Measurements from ENCODE around the gene PRM1.

DNA sequence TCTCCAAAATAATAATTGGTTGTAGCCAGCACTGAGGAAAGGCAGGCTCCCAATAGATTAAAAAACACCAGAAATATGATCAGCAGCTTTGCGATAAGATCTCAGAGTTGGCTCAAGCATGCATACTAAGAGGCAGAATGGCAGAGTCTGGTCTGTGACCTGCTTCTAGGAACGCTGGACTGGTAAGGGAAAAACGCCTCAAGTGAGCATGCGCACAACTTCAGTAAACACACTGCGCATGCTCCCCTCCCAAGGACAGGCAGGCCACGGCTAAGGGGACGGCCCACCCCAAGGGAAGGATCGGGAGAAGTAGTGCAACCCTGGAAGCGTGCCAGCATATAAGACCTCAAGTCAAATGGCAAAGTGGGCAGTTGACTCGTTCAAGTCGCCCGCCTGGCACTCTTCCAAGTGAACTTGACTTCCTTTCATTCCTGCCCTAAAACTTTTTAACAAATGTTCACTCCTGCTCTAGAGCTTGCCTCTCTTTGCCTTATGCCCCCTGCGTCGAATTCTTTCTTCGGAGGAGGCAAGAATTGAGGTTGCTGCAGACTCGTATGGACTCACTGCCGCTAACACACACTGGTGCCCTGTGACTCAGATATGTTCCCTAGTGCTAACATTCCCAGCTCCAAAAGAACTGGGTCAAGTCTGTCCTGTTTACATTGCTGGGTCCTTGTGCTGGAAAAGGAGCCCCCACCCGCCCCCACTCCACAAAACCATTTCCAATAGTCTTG, 22.4 kb upstream of the PRM1 start:
- TF ChIP-seq, protein P1, sequence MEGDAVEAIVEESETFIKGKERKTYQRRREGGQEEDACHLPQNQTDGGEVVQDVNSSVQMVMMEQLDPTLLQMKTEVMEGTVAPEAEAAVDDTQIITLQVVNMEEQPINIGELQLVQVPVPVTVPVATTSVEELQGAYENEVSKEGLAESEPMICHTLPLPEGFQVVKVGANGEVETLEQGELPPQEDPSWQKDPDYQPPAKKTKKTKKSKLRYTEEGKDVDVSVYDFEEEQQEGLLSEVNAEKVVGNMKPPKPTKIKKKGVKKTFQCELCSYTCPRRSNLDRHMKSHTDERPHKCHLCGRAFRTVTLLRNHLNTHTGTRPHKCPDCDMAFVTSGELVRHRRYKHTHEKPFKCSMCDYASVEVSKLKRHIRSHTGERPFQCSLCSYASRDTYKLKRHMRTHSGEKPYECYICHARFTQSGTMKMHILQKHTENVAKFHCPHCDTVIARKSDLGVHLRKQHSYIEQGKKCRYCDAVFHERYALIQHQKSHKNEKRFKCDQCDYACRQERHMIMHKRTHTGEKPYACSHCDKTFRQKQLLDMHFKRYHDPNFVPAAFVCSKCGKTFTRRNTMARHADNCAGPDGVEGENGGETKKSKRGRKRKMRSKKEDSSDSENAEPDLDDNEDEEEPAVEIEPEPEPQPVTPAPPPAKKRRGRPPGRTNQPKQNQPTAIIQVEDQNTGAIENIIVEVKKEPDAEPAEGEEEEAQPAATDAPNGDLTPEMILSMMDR (IDR thresholded peaks at IDR 0.05), result no peak
- no peak for TF ChIP-seq POLR2A (IDR thresholded peaks at IDR 0.05)
